HCT116 (cell line): ENCODE results near the gene PLA1A. TPM values are rescaled to one million over a fixed set of nuclear protein-coding genes. Genes with fewer than 3 reads are reported as not detected.

Experiments
- ATAC-seq: fragments of 200-7000 bp; cut with Tn5 transposase; 2 replicates; pipeline ENCODE4 v1.9.1; 2020; ENCODE audit warnings: mild to moderate bottlenecking, moderate library complexity
- BruUV-seq: library from RNA; stranded (reverse); fragments of 400-500 nt; replicated peaks from 2 replicates; lab custom pipeline; 2021; lab: Mats Ljungman, UMichigan
- CTCF ChIA-PET: fragments of 300-600 bp; sonication (Branson Sonifier 250); formaldehyde crosslinking; loops from one replicate; lab custom pipeline; 2021; ENCODE audit warnings: antibody characterized with exemption; lab: Charles Lee
- POLR2A ChIA-PET: fragments of 300-600, 350-600 bp; sonication (Branson Sonifier 250); formaldehyde crosslinking; loops from one replicate; lab custom pipeline; 2021; ENCODE audit warnings: antibody characterized with exemption; lab: Charles Lee
- RAD21 ChIA-PET, 2 experiments: fragments of 300-600 bp; sonication (Branson Sonifier 250); formaldehyde crosslinking; loops; one replicate each; lab custom pipeline; 2023; ENCODE audit warnings: low total read pairs in 2 of 2; ENCODE audit not compliant: uncharacterized antibody in 2 of 2, unreplicated experiment in 2 of 2, low non-redundant PET in 1 of 2; lab: Charles Lee
- DNase-seq: peaks from one replicate; pipeline ENCODE4 v3.0.0-alpha.2; 2010; ENCODE audit warnings: low read depth, low spot score
- H2AFZ ChIP-seq: fragments of 200-600 bp; shearing (Covaris generic), sonication (generic); 2 replicates; pipeline ENCODE4 v1.6.1; 2017; ENCODE audit warnings: low read depth, mixed run types, mixed read lengths, antibody characterized with exemption, low read length; ENCODE audit not compliant: poor library complexity, severe bottlenecking
- H3K27ac ChIP-seq: 2 replicates; pipeline ENCODE4 v1.5.1; 2012; ENCODE audit warnings: low read depth, low read length
- H3K27me3 ChIP-seq: fragments of 200-600 bp; sonication (generic); 2 replicates; pipeline ENCODE4 v1.6.1; 2016; ENCODE audit warnings: mixed run types, low read length, mixed read lengths; ENCODE audit not compliant: insufficient read depth
- H3K36me3 ChIP-seq, 2 experiments: fragments of 200-500 bp in 1 of 2; fragments of 200-600 bp in 1 of 2; sonication (Bioruptor generic) in 1 of 2; sonication (generic) in 1 of 2; 2 replicates each; pipeline versions ENCODE4 v1.5.1 to v1.6.1; 2014 to 2016; ENCODE audit warnings: low read length in 2 of 2, inconsistent platforms in 1 of 2, mixed read lengths in 1 of 2, mixed run types in 1 of 2; ENCODE audit not compliant: insufficient read depth in 2 of 2, control insufficient read depth in 1 of 2
- H3K4me1 ChIP-seq, 2 experiments: fragments of 200-600 bp in 1 of 2; sonication (generic) in 1 of 2; 2 replicates each; pipeline versions ENCODE4 v1.5.1 to v1.6.1; 2012 to 2017; ENCODE audit warnings: low read length in 2 of 2, inconsistent platforms in 1 of 2, mild to moderate bottlenecking in 1 of 2, mixed read lengths in 1 of 2, mixed run types in 1 of 2, moderate library complexity in 1 of 2; ENCODE audit not compliant: insufficient read depth in 2 of 2, control insufficient read depth in 1 of 2
- H3K4me2 ChIP-seq: fragments of 200-600 bp; sonication (generic); 2 replicates; pipeline ENCODE4 v1.6.1; 2017; ENCODE audit warnings: mixed run types, low read length, mixed read lengths
- H3K4me3 ChIP-seq, 2 experiments: fragments of 200-600 bp in 1 of 2; sonication (generic) in 1 of 2; replicated peaks in 1 of 2; 2 replicates each; pipeline ENCODE4 v1.5.1; 2011 to 2016; ENCODE audit warnings: low read length in 2 of 2, control low read depth in 1 of 2, low read depth in 1 of 2, mild to moderate bottlenecking in 1 of 2, mixed read lengths in 1 of 2, mixed run types in 1 of 2
- H3K79me2 ChIP-seq: fragments of 200-600 bp; sonication (generic); 2 replicates; pipeline ENCODE4 v1.6.1; 2017; ENCODE audit warnings: mild to moderate bottlenecking, mixed run types, low read length, moderate library complexity, mixed read lengths; ENCODE audit not compliant: insufficient read depth
- H3K9ac ChIP-seq: fragments of 200-600 bp; sonication (generic); 2 replicates; pipeline ENCODE4 v1.6.1; 2016; ENCODE audit warnings: low read length, mixed read lengths
- H3K9me2 ChIP-seq: fragments of 200-600 bp; sonication (generic), shearing (Covaris generic); 2 replicates; pipeline ENCODE4 v1.6.1; 2017; ENCODE audit warnings: mixed run types, mild to moderate bottlenecking, moderate library complexity; ENCODE audit not compliant: insufficient read depth
- H3K9me3 ChIP-seq, 2 experiments: fragments of 200-500 bp in 1 of 2; fragments of 200-600 bp in 1 of 2; sonication (Bioruptor generic) in 1 of 2; sonication (generic) in 1 of 2; 2 replicates each; pipeline ENCODE4 v1.6.1; 2014 to 2017; ENCODE audit warnings: low read length in 2 of 2, mixed read lengths in 2 of 2, inconsistent platforms in 1 of 2, low read depth in 1 of 2, mild to moderate bottlenecking in 1 of 2, mixed run types in 1 of 2, moderate library complexity in 1 of 2; ENCODE audit not compliant: control insufficient read depth in 1 of 2, insufficient read depth in 1 of 2
- H4K20me1 ChIP-seq: fragments of 200-600 bp; sonication (generic), shearing (Covaris generic); 2 replicates; pipeline ENCODE4 v1.6.1; 2017; ENCODE audit warnings: mixed run types, mild to moderate bottlenecking, moderate library complexity; ENCODE audit not compliant: insufficient read depth
- CBX3 ChIP-seq: IDR thresholded peaks from 2 replicates; pipeline ENCODE4 v1.6.1; 2012; ENCODE audit warnings: low read depth
- EGR1 ChIP-seq: IDR thresholded peaks from 2 replicates; pipeline ENCODE4 v1.6.1; 2012; ENCODE audit warnings: low read depth
- ELF1 ChIP-seq: IDR thresholded peaks from 2 replicates; pipeline ENCODE4 v1.6.1; 2012; ENCODE audit warnings: low read depth, borderline replicate concordance
- EZH2 ChIP-seq: fragments of 200-600 bp; sonication (generic); IDR thresholded peaks from 2 replicates; pipeline ENCODE4 v1.6.1; 2017; ENCODE audit warnings: antibody characterized with exemption, mixed run types
- EZH2phosphoT487 ChIP-seq: fragments of 200-600 bp; IDR thresholded peaks from 2 replicates; pipeline ENCODE4 v1.6.1; 2018; ENCODE audit warnings: antibody characterized with exemption, borderline replicate concordance
- FOSL1 ChIP-seq: IDR thresholded peaks from 2 replicates; pipeline ENCODE4 v1.6.1; 2012; ENCODE audit warnings: low read depth
- POLR2A ChIP-seq: IDR thresholded peaks from 2 replicates; pipeline ENCODE4 v1.7.0; 2011; ENCODE audit warnings: borderline replicate concordance; ENCODE audit not compliant: insufficient read depth, insufficient read length; ENCODE audit errors: extremely low read depth
- SIN3A ChIP-seq: IDR thresholded peaks from 2 replicates; pipeline ENCODE4 v1.6.1; 2012; ENCODE audit warnings: low read depth
- SP1 ChIP-seq: IDR thresholded peaks from 2 replicates; pipeline ENCODE4 v1.6.1; 2012; ENCODE audit warnings: low read depth
- SRF ChIP-seq: IDR thresholded peaks from 2 replicates; pipeline ENCODE4 v1.6.1; 2012; ENCODE audit warnings: low read depth
- TCF7L2 ChIP-seq: IDR thresholded peaks from 2 replicates; pipeline ENCODE4 v1.7.0; 2011; ENCODE audit warnings: borderline replicate concordance, inconsistent platforms; ENCODE audit not compliant: insufficient read depth, insufficient read length; ENCODE audit errors: extremely low read depth
- intact Hi-C: fragments of 100-400 bp; cut with micrococcal nuclease; formaldehyde crosslinking; loops from 2 replicates; pipeline ENCODE4 v1.10.0; 2022
- total RNA-seq: library from RNA; stranded (reverse); gene quantifications from one replicate; pipeline ENCODE4 v1.2.1, GENCODE V29; 2021; ENCODE audit not compliant: unreplicated experiment
- TF ChIP-seq, protein P1 (sequence below): IDR thresholded peaks from 2 replicates; pipeline ENCODE4 v1.6.1; 2012
- TF ChIP-seq, protein P2 (sequence below): IDR thresholded peaks from 2 replicates; pipeline ENCODE4 v1.6.1; 2011; ENCODE audit warnings: mild to moderate bottlenecking, low read length, moderate library complexity; ENCODE audit not compliant: insufficient replicate concordance; ENCODE audit errors: extremely low read depth
- TF ChIP-seq, protein P3 (sequence below), 3 experiments: fragments of 200-600 bp in 1 of 3; sonication (generic) in 1 of 3; IDR thresholded peaks in 2 of 3; conservative IDR thresholded peaks in 1 of 3; 2 replicates each; pipeline ENCODE4 v1.5.1; 2012 to 2017; ENCODE audit warnings: low read depth in 2 of 3, low read length in 2 of 3, antibody characterized with exemption in 1 of 3, borderline replicate concordance in 1 of 3, control low read depth in 1 of 3, mild to moderate bottlenecking in 1 of 3, mixed read lengths in 1 of 3, mixed run types in 1 of 3, moderate library complexity in 1 of 3; ENCODE audit not compliant: insufficient read depth in 1 of 3
- TF ChIP-seq, protein P4 (sequence below): IDR thresholded peaks from 2 replicates; pipeline ENCODE4 v1.6.1; 2012; ENCODE audit warnings: low read depth

PLA1A gene
- total RNA-seq, 1 experiment from 2014 or later = not detected

DNA sequence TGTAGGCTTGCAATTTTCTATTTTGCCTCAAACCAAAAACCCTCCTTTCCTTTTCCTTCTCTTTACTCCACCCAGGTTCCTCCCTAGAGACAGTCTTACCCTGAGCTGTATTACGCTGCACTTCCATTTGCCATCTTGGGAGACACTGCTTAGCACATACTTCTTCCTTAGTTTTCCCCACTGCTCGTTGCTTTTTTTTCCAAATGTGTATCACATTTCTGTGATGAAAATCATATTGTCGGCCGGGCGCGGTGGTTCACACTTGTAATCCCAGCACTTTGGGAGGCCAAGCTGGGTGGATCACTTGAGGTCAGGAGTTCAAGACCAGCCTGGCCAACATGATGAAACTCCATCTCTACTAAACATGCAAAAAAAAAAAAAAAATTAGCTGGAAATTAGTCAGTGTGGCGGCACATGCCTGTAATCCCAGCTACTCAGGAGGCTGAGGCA is 33.2 kb downstream of the PLA1A start:
- ATAC-seq = no peak
- ChIA-PET CTCF (interaction anchor here (0.7 kb wide), 1 partner anchor 742 kb away, joined by 3 read pairs; no protein-coding TSS in a partner anchor), RAD21 (no interaction called here), POLR2A (no interaction called here)
- Histone ChIP-seq H2AFZ (no peak overlapping the region), H3K4me1 (no peaks in the 10 kb centered on the region), H3K79me2 (no peaks in the 10 kb centered on the region), H3K4me2 (no peak overlapping the region), H3K36me3 (no peaks in the 10 kb centered on the region), H4K20me1 (no peaks in the 10 kb centered on the region), H3K9me3 (no peaks in the 10 kb centered on the region), H3K4me3 (no peak overlapping the region), H3K9ac (no peak overlapping the region), H3K9me2 (no peaks in the 10 kb centered on the region), H3K27me3 (peaks cover 3% of the 10 kb centered on the region; the same call in 1 of the 2 replicates), H3K27ac (no peak overlapping the region)
- no peak for TF ChIP-seq CBX3
- TF ChIP-seq TCF7L2 = no peak
- TF ChIP-seq ELF1 = no peak
- TF ChIP-seq SRF = no peak
- TF ChIP-seq, protein P1, sequence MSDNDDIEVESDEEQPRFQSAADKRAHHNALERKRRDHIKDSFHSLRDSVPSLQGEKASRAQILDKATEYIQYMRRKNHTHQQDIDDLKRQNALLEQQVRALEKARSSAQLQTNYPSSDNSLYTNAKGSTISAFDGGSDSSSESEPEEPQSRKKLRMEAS = no peak
- TF ChIP-seq, protein P2, sequence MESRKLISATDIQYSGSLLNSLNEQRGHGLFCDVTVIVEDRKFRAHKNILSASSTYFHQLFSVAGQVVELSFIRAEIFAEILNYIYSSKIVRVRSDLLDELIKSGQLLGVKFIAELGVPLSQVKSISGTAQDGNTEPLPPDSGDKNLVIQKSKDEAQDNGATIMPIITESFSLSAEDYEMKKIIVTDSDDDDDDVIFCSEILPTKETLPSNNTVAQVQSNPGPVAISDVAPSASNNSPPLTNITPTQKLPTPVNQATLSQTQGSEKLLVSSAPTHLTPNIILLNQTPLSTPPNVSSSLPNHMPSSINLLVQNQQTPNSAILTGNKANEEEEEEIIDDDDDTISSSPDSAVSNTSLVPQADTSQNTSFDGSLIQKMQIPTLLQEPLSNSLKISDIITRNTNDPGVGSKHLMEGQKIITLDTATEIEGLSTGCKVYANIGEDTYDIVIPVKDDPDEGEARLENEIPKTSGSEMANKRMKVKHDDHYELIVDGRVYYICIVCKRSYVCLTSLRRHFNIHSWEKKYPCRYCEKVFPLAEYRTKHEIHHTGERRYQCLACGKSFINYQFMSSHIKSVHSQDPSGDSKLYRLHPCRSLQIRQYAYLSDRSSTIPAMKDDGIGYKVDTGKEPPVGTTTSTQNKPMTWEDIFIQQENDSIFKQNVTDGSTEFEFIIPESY = no peak
- no peak for TF ChIP-seq EGR1
- TF ChIP-seq SIN3A = no peak
- no peak for TF ChIP-seq POLR2A
- no peak for TF ChIP-seq EZH2phosphoT487
- TF ChIP-seq, protein P3, sequence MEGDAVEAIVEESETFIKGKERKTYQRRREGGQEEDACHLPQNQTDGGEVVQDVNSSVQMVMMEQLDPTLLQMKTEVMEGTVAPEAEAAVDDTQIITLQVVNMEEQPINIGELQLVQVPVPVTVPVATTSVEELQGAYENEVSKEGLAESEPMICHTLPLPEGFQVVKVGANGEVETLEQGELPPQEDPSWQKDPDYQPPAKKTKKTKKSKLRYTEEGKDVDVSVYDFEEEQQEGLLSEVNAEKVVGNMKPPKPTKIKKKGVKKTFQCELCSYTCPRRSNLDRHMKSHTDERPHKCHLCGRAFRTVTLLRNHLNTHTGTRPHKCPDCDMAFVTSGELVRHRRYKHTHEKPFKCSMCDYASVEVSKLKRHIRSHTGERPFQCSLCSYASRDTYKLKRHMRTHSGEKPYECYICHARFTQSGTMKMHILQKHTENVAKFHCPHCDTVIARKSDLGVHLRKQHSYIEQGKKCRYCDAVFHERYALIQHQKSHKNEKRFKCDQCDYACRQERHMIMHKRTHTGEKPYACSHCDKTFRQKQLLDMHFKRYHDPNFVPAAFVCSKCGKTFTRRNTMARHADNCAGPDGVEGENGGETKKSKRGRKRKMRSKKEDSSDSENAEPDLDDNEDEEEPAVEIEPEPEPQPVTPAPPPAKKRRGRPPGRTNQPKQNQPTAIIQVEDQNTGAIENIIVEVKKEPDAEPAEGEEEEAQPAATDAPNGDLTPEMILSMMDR (IDR thresholded peaks at IDR 0.05 in 2 of 3, conservative IDR thresholded peaks at IDR 0.05 in 1 of 3; ENCODE audit: borderline replicate concordance in 1 of 3, insufficient read depth in 1 of 3, low read depth in 2 of 3, low read length in 2 of 3) = no peak
- no peak for TF ChIP-seq FOSL1
- TF ChIP-seq, protein P4, sequence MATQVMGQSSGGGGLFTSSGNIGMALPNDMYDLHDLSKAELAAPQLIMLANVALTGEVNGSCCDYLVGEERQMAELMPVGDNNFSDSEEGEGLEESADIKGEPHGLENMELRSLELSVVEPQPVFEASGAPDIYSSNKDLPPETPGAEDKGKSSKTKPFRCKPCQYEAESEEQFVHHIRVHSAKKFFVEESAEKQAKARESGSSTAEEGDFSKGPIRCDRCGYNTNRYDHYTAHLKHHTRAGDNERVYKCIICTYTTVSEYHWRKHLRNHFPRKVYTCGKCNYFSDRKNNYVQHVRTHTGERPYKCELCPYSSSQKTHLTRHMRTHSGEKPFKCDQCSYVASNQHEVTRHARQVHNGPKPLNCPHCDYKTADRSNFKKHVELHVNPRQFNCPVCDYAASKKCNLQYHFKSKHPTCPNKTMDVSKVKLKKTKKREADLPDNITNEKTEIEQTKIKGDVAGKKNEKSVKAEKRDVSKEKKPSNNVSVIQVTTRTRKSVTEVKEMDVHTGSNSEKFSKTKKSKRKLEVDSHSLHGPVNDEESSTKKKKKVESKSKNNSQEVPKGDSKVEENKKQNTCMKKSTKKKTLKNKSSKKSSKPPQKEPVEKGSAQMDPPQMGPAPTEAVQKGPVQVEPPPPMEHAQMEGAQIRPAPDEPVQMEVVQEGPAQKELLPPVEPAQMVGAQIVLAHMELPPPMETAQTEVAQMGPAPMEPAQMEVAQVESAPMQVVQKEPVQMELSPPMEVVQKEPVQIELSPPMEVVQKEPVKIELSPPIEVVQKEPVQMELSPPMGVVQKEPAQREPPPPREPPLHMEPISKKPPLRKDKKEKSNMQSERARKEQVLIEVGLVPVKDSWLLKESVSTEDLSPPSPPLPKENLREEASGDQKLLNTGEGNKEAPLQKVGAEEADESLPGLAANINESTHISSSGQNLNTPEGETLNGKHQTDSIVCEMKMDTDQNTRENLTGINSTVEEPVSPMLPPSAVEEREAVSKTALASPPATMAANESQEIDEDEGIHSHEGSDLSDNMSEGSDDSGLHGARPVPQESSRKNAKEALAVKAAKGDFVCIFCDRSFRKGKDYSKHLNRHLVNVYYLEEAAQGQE = no peak
- no peak for TF ChIP-seq SP1
- no peak for TF ChIP-seq EZH2
- BruUV-seq = no TSS peak
- DNase-seq = no peak
- intact Hi-C loops = no loop called here
